Stimulated activated CD4-positive, alpha-beta T cell treated with anti-CD3 and anti-CD28 coated beads, Interleukin-12 subunit alpha, Interleukin-12 subunit beta, amount 100 ng/mL, for 48 hours (primary cell): ENCODE results near the gene NRN1L.
"Not testable (repeated sequence)": the region's sequence is repeated elsewhere in the genome, so short reads cannot be mapped to it uniquely, and the experiment has no call there.

Experiments used
- DNase-seq, 3 donors: peaks; one replicate each; pipeline ENCODE4 v3.0.0-alpha.2; 2020; ENCODE audit warnings: low read depth in 2 of 3, low spot score in 1 of 3

NRN1L gene

DNA sequence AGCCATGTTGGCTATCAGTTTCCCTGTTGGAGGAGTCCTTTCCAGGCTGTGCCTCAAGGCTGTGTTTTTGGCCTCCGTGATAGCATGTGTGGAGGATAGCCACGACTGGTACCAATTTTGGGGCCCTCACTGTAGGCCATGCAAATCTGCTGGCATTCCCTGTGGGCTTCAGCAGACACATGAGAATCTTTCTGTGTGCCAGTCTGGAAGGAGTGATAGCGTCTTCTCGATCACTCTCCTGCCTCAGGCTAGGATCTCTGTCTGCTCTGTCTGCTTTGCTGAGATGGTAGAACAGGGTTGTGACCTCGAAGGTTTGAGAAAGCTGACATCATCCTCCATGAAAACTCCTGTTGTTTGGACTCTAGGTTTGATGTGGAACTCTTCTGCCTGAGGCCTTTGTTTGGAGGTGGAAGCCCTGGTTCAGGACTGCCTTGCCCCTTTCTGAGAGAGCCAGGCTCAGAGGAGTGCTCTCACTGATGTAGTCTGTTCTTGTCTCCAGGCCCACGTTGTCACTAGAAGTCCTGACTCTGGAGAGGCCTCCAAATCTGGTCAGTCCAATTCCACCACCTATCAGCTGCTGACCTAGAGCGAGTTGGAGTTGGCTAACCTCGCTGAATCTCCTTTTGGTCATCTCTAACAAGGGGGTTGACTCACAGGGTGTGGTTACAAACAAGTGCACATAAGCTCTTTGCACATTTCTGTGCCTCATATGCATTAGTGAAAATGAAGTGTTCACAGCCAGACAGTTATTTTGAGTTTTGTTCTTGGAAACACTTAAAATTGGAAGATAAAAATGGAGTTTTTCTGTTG is 23.9 kb upstream of the NRN1L start:
- no peak for DNase-seq

DNA sequence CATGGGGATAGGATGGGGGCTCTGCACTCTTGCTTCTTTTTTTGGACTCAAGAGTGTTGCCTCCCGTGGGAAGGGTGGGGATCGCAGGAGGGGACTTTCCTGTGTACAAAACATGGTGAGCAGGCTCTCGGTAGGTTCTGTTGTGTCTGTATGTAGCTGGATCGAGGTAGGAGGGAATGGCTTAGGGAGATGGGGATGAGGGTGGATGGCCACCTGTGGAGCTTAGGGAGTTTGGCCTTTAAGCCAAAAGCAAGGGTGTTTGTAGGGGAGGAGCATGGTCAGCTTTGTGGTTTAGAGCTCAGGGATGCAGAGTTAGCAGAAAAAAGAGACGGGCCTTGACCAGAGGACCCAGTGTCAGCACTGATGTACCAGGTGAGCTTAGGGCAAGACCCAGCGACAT is 22.8 kb upstream of the NRN1L start:
- no peak for DNase-seq

DNA sequence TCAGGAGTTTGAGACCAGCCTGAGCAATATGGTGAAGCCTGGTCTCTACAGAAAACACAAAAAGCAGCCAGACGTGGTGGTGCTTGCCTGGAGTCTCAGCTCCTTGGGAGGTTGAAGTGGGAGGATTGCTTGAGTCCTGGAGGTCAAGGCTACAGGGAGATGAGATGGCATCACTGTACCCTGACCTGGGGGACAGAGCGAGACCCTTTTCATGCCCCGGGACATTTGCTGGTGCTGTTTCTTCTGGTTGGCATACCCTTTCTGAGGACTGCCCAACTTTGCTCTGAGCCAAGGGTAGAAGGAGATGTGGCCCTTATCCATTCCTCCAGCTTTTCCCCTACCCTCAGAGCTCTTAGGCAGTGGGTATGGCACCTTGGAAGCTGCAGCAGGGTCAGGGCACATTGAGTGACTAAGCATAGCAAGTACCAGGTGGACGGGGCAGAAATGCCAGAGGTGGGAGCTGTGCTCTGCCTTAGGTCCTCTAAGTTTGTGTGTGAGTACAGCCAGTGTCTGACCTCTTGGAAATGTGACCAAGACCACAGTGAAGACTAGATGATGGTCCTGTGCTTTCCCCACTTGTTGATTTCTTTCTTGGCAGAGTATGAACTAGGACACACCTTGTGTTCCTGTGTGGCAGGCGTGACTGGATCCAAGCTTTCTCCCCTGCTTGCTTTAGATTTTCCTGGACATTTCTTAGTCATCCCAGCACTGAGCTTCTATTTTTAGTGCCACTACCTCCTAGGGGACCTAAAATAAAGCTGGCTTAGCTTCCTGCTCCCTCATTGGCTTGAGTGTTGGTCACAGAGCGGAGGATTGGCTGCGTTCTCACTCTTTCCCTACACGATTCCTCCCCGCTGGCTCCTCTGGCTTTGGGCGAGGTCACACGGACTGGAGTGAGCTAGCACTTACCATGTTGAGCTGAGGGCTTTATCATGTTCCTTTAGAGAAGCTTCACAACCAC is 21.8 kb upstream of the NRN1L start:
- no peak for DNase-seq

DNA sequence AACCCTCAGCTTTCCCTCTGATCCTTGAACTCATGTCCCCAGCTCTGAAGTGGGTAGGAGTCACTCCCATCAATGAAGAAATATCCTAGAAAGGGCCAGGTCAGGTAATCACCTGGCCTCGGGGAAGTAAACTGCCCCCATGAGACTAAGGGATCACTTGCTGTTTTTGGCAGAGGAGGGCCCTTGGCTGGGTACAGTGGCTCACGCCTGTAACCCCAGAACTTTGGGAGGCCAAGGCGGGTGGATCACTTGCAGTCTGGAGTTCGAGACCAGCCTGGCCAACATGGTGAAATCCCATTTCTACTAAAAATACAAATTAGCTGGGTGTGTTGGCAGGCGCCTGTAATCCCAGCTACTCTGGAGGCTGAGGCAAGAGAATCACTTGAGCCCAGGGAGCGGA is 20.6 kb upstream of the NRN1L start:
- not testable (repeated sequence) for DNase-seq

DNA sequence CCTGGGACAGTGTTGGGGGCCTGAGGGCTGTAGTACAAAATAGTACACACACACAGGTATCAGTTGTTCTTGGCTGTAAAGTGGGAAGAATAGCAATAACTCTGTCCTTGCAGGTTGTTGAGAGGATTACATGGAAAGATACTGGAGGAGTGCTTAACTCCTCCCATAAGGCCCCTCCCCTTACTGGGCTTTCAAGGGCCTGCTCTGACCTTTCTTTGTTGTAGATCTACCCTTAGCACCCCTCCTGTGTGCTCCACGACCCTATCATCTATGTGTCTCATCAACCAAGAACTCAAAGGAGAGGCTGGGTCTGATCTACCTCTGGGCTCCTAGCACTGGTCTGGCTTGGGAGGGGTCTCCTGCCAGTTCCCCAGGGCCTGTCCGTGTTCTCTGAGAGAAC is 20.1 kb upstream of the NRN1L start:
- DNase-seq, result no peak

DNA sequence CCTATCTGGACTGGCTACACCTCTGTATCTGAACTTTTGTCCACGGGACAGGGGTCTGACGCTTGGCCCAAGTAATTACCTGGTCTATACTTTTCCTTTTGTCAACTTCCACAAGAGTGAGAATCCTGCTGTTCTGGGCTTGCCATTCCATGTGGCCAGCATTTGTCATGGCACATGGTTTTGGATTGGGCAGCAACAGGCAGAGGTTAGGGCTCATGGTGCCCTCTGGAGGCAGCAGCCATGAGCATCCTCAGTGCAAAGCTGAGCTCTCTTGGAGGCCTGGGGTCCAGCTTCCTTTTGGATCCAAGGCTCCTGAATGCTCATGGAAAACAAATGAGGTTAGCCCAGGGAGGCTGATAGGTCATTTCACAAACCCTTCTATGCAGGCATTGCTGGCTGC is 19.4 kb upstream of the NRN1L start:
- DNase-seq, result no peak

DNA sequence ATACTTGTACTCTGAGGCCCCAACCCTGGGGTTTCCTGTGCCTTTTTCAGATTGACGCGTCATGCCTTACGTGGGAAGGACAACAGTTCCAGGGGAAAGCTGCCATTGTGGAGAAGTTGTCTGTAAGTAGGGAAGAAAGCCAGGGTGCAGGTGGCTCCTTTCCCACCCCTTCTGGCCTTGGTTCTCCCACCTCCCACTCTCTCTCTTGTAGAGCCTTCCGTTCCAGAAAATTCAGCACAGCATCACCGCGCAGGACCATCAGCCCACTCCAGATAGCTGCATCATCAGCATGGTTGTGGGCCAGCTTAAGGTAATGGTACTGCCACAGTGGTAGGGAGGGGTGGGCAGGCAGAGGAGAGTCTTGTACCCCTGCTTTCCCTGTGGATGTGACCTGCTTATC is 16.4 kb upstream of the NRN1L start:
- DNase-seq, result no peak

DNA sequence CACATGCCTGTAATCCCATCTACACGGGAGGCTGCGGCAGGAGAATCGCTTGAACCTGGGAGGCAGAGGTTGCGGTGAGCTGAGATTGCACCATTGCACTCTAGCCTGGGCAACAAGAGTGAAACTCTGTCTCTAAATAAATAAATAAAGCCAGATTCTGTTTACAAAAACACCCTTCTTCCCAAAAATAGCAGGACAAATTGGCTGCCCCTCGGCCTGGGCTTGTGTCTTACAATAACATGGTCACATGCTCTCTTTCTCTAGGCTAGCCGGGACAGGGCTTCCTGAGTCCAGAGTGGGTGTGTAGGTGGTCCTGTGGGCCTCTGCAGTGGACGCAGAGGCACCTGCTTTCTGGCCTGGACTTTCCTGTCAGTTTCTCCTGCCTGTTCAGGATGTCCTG is 15.0 kb upstream of the NRN1L start:
- DNase-seq, result no peak

DNA sequence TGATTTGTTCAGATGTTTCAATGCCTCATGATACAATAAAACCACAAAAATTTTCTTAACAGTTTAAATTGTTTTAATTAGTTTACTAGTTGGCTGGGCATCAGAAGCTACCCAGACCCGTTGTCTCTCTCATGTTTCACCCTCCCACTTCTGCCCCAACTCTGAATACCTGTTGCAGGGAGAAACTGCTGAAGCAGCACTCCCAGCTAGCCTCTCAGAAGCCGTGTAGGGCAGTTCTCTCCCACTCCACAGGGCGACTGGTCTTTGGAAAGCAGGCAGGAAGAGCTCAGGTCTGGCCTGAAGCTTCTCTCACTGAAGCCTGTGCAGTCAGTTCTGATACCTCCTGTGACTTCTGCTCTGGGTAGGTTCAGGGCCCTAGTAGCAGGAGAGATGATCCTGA is 13.4 kb upstream of the NRN1L start:
- DNase-seq, result no peak

DNA sequence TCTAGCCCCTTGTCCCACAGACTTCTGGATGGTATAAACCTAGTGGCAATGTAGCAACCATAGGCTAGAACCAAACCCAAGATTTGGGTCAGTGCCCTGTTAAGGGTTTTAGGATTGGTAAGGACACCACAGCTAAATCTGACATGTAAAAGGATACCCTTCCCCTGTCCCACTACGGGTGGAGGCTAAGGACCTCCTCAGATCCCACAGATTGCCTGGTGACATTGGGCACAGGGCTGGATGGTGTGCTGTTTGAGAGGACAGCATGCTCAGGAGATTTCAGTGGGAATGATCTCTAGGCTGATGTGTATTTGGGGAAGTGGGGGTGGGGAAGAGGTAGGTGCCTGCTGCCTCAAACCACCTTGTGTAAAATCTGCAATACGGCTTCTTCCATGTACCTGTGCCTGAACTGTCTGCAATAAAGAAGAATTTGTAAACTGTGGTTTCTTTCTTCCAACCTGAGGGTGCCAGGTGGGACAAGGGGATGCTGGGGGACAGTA is 12.5 kb upstream of the NRN1L start:
- DNase-seq, result no peak

DNA sequence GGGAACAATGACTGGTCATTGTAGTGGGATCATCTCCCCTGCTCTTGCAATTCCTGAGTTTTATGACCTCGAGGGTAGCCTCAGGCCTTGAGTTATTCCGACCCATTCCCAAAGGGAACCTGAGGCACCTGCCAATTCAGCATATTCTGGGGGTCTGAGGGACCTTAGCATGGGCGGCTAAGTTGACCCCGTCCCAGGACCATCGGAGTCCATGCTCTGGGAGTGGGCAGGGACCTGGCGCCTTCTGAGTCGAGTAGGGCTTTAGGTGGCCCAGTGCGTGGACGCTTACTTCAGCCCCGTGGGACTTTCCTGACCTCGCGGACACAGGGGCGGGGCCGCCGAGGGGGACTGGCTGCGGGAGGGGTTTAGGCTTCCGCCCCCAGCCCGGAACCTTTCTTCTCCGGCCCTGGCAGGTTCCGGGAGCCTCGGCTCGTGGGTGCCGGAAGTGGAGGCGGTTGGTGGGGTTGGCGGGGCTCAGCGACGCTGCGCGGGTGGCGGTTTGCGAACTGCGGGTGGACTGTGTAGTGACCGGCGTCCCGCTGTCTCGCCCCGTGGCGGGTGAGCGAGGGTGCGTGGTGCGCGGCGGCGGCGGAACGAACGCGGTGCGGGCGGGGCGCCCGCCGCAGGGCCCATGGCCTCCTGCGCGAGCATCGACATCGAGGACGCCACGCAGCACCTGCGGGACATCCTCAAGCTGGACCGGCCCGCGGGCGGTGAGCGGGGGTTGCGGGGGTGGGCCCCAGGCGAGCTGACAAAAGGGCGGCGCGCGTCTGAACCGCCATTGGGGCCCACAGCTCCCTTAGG is 11.9 kb upstream of the NRN1L start, which contains the start of gene EDC4:
EDC4 (plus strand) TSS at position 422 of the 804 bp plus-strand sequence; CDS start at position 632, 210 bp downstream.
- peak; percentile 79 to 93 (median 83) for DNase-seq

DNA sequence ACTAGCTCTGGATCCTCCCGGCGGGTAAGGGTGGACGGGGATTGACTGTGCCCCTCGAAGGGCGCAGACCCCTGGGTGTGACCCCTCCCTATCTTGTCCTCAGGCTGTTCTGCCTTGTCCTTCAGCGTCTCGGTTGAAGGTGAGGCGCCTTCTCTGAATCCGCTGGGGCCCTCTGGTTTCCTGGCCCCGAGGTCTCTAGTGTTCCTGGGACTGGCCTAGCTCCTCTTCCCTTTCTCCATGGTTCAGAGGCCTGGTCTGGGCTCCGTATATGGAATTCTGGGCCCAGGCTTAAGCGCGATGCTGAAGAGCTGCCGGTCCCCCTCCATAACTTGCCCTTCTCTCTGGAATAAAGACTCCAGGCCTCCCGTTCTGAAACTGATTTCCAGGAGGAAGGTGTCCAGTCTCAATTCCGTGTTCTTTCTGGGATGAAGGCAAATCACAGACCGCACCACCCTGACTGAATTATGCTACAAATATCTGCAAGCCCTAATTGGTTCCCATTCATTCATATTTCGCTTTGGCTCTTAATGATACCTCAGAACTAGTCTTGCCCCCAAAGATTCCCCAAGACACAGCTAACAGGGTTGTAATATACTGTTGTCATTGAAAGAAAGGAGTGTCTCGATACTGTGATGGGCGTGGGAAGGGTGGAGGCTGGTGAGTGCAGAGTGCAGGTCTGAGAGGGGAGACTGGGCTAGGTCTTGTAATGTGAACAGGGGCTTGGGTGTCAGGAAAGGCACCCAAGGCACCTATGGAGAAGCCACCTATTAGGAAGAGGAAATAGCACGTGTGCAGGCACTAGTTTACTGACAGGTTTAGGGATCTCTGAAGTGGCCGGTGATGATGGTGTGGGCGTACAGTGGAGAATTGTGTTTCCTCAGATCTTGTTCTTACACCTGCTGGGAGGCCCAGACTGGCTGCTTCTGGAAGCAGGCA is 11.0 kb upstream of the NRN1L start:
- no peak for DNase-seq

DNA sequence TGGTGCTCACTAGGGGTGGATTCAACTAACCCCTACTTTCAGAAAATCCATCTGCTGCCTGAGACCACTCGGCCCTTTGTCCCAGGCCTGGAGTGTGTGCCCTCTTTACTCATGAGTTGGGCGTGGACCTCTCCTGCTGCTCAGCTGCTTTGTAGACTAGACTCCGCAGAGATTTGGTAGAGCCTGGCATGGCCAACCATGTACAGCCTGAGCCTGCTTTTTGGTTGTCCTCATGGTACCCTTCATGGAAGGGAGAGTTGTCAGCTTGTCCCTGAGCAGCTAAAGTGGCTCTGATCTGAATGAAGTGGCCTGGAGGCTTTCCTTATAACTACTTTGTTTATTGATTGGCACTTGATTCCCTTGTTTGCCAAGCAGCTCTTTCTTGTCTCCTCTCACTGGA is 10.3 kb upstream of the NRN1L start:
- no peak for DNase-seq

DNA sequence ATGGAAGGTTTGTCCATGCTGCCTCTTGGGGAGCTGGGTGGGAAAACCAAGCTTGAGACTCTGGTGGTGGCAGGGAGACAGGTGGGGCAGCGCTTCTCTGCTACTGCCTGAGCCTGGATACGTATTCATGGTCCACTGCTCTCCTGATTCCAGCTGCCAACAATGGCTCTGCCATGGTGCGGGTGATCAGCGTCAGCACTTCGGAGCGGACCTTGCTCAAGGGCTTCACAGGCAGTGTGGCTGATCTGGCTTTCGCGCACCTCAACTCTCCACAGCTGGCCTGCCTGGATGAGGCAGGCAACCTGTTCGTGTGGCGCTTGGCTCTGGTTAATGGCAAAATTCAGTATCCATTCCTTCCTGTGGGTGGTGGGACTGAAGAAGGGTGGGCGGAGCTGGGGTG is 7.6 kb upstream of the NRN1L start:
- DNase-seq, result no peak

DNA sequence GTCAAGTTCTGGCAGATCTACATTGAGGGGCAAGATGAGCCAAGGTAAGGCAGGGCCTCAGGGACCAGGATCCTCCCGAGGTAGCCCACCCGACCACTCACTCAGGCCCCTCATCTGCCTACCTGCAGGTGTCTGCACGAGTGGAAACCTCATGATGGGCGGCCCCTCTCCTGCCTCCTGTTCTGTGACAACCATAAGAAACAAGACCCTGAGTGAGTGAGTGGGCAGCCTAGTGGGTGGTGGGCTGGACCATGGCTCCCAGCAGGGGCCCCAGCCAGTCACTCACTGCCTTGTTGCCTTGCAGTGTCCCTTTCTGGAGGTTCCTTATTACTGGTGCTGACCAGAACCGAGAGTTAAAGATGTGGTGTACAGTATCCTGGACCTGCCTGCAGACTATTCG is 6.5 kb upstream of the NRN1L start:
- DNase-seq, result no peak

DNA sequence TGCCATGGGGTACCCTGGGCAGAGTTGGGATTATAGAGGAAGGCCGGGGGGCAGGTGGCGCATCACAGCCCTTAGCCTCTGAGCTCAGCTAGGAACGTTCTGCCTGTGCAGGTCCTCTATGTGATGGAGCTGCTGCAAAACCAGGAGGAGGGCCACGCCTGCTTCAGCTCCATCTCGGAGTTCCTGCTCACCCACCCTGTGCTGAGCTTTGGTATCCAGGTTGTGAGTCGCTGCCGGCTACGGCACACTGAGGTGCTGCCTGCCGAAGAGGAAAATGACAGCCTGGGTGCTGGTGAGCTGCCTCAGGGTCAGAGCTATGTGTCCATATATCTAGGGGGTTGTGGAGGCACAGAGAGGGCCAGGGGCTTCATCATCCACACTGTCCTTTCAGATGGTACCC is 5.8 kb upstream of the NRN1L start:
- DNase-seq, result no peak

DNA sequence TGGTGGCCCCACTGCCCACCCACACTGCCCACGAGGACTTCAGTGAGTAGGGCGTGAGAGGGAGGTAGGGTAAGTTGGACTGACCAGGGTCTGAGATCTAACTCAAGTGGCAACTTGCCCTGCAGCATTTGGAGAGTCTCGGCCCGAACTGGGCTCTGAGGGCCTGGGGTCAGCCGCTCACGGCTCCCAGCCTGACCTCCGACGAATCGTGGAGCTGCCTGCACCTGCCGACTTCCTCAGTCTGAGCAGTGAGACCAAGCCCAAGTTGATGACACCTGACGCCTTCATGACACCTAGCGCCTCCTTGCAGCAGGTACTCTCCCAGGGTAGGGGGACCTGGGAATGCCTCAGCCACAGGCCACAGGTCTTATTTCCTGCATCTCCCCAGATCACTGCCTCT is 5.2 kb upstream of the NRN1L start:
- no peak for DNase-seq

DNA sequence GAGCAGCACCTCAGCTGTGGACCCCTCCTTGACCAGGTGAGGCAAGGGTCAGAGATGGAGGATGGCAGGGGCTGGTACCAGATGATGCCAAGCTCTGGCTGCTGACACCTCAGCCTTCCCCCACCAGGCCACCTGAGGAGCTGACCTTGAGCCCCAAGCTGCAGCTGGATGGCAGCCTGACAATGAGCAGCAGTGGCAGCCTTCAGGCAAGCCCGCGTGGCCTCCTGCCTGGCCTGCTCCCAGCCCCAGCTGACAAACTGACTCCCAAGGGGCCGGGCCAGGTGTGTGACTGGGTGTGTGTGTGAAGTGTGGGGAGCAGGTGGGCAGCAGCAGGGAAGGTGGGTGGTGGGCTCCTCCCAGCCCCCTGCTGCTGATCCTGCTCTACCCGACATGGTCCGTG is 4.7 kb upstream of the NRN1L start:
- DNase-seq, result no peak

DNA sequence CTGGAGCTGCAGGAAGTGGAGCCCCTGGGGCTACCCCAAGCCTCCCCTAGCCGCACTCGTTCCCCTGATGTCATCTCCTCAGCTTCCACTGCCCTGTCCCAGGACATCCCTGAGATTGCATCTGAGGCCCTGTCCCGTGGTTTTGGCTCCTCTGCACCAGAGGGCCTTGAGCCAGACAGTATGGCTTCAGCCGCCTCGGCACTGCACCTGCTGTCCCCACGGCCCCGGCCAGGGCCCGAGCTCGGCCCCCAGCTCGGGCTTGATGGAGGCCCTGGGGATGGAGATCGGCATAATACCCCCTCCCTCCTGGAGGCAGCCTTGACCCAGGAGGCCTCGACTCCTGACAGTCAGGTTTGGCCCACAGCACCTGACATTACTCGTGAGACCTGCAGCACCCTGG is 4.1 kb upstream of the NRN1L start:
- DNase-seq, result no peak

DNA sequence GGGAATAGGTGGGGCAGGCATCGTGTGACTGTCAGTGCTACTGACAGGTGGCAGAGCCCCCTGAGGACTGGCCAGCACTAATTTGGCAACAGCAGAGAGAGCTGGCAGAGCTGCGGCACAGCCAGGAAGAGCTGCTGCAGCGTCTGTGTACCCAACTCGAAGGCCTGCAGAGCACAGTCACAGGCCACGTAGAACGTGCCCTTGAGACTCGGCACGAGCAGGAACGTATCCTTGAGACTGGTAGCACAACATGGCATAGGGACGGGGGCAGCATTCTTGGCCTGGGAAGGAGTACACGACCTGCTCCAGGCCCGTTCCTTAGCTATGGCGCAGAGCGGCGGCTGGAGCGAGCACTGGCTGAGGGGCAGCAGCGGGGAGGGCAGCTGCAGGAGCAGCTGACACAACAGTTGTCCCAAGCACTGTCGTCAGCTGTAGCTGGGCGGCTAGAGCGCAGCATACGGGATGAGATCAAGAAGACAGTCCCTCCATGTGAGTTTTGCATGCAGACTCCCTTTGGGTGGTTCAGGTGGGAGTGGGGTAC is 3.0 kb upstream of the NRN1L start:
- no peak for DNase-seq
